ENCODE data around the gene SAE1.

GRCh38 chr19:47203254-47203653, 72.6 kb downstream of the SAE1 start:
- TF ChIP-seq CTCF (conservative IDR thresholded peaks at IDR 0.05): no peak
- TF ChIP-seq ZFX (IDR thresholded peaks at IDR 0.05): no peak
